ENCODE data around the gene FRMPD4.

The FRMPD4 gene

GRCh38 chrX:12401252-12401651 lies 263.0 kb downstream of the FRMPD4 start:
- TF ChIP-seq CTCF (IDR thresholded peaks at IDR 0.05; ENCODE audit: low read depth, low read length), result no peak
- no peak overlapping the region for H3K4me3 ChIP-seq (ENCODE audit: low read depth, low read length)

GRCh38 chrX:12403474-12404082 lies 265.3 kb downstream of the FRMPD4 start:
- no peak for TF ChIP-seq CTCF (IDR thresholded peaks at IDR 0.05; ENCODE audit: low read depth, low read length)
- no peak overlapping the region for H3K4me3 ChIP-seq (ENCODE audit: low read depth, low read length)

GRCh38 chrX:12405306-12405705 lies 267.0 kb downstream of the FRMPD4 start:
- no peak overlapping the region for H3K4me3 ChIP-seq (ENCODE audit: low read depth, low read length)
- no peak for TF ChIP-seq CTCF (IDR thresholded peaks at IDR 0.05; ENCODE audit: low read depth, low read length)

- TF ChIP-seq CTCF (IDR thresholded peaks at IDR 0.05; ENCODE audit: low read depth, low read length), result no peak
- no peak overlapping the region for H3K4me3 ChIP-seq (ENCODE audit: low read depth, low read length)
Measured at GRCh38 chrX:12410523-12410922, 272.2 kb downstream of the FRMPD4 start.

DNA sequence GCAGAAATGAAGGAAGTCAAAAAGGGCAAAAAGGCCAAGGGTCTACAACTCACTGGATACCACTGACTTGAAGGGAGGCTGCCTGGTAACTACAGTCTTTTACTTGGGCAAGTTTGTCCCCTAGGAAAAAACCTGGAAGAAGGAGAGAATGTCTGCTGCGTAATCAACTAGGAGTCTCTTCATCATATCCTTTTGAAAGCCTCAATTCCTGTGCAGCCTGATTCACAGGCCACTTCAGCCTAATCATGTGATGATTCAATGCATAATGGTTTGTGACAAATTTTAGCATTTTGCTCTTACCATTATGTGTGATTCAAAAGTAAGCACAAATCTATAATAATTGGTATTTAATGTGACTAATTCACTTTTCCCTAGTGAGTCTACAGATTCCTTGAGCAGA lies 273.6 kb downstream of the FRMPD4 start:
- no peak for TF ChIP-seq CTCF (IDR thresholded peaks at IDR 0.05; ENCODE audit: low read depth, low read length)

GRCh38 chrX:12412561-12412960 lies 274.3 kb downstream of the FRMPD4 start:
- no peak overlapping the region for H3K4me3 ChIP-seq (ENCODE audit: low read depth, low read length)
- TF ChIP-seq CTCF (IDR thresholded peaks at IDR 0.05; ENCODE audit: low read depth, low read length), result no peak

More for the DNA sequence above, 273.6 kb downstream of the FRMPD4 start:
- no peak overlapping the region for H3K4me3 ChIP-seq (ENCODE audit: low read depth, low read length)

DNA sequence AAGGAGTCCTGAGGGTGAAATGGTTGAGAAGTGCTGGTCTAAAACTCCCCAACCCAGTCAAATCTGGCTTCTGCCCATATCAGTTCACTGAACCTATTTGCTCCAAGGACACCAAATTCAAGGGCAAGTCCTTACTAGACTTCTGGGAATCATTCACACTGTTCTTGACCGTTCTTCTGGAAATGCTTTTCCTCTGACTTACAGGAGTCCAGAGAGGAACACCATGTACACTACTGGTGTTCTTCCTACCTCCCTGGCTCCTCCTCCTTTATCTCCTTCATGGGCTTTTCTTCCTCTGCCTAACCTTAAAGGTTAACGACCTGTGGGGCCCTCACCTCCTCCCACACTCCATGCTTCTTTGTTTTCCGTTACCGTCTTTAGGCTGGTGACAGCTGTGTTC lies 281.3 kb downstream of the FRMPD4 start:
- no peak overlapping the region for H3K4me3 ChIP-seq (ENCODE audit: low read depth, low read length)
- TF ChIP-seq CTCF (IDR thresholded peaks at IDR 0.05; ENCODE audit: low read depth, low read length), result no peak

Data from WI38 (cell line).